ENCODE measurements around the gene PPIP5K2. TPM values are rescaled to one million over a fixed set of nuclear protein-coding genes. Genes with fewer than 3 reads are reported as not detected.

Gene PPIP5K2
- polyA plus RNA-seq, 1 donor from 2014 or later, result 153 TPM

DNA sequence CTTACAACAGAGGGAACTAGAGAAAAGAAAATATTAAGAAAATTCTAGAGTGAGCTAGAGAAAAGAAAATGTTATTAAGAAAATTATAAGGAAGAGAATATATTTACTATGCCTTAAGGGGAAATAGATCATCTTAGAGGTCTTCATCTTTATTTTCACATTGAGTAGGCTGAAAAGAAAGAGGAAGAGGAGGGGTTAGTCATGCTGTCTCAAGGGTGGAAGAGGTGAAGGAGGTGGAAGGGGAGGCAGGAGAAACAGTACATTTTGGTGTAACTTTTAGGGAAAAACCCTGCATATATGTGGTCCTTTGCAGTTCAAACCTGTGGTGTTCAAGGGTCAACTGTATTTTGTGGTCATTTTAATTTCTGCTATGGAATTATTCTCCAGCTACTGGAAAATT lies 46.6 kb downstream of the PPIP5K2 start:
- no peaks in the 10 kb centered on the region for H3K27me3 ChIP-seq (ENCODE audit: insufficient read depth, low read depth, low read length)

DNA sequence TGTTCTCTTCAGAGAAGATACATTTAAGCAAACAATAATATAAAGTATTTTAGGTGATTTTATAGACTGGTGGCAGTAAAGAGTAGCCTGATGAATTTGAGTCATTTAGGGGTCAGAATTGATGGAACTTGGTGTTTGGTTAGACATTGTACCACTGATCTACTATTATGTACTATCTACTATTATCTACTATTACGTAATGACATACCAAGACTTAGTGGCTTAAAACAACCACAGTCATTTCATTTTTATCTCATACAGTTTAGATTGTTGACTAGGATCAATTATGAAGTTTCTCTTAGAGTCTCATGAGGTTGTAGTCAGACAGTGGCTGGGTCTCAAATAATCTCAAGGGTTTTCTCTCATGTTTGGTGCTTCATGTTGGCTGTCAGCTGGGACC lies 54.0 kb downstream of the PPIP5K2 start:
- TF ChIP-seq TAF1 (IDR thresholded peaks at IDR 0.05; ENCODE audit: low read depth), result no peak
- H3K79me2 ChIP-seq (replicated peaks; ENCODE audit: insufficient read depth, low read length), result no peaks in the 10 kb centered on the region
- H4K20me1 ChIP-seq (ENCODE audit: insufficient read depth), result no peaks in the 10 kb centered on the region
- H3K4me3 ChIP-seq (ENCODE audit: low read length), result no peak overlapping the region
- H3K9ac ChIP-seq (ENCODE audit: low read length), result no peak overlapping the region
- H3F3A ChIP-seq (ENCODE audit: insufficient read depth, low read length, poor library complexity, severe bottlenecking), result no peaks in the 10 kb centered on the region
- no peak overlapping the region for H2AFZ ChIP-seq (ENCODE audit: low read depth, low read length)
- no peak overlapping the region for H3K27ac ChIP-seq (ENCODE audit: low read length)
- H3K4me2 ChIP-seq (ENCODE audit: low read length), result no peak overlapping the region
- H3K36me3 ChIP-seq (ENCODE audit: insufficient read depth, low read length), result peaks cover 12% of the 10 kb centered on the region
- H3K9me3 ChIP-seq (ENCODE audit: low read length), result no peaks in the 10 kb centered on the region
- H3K9me2 ChIP-seq (ENCODE audit: insufficient read depth, low read length), result no peaks in the 10 kb centered on the region
- H3K27me3 ChIP-seq (ENCODE audit: insufficient read depth, low read depth, low read length), result no peaks in the 10 kb centered on the region

More for the DNA sequence above, 46.6 kb downstream of the PPIP5K2 start:
- Histone ChIP-seq H3K9me3 (ENCODE audit: low read length) (no peaks in the 10 kb centered on the region), H3K9me2 (ENCODE audit: insufficient read depth, low read length) (no peaks in the 10 kb centered on the region), H3K4me3 (ENCODE audit: low read length) (no peak overlapping the region), H3K9ac (ENCODE audit: low read length) (no peak overlapping the region), H3K27ac (ENCODE audit: low read length) (no peak overlapping the region), H3K4me2 (ENCODE audit: low read length) (no peak overlapping the region), H3F3A (ENCODE audit: insufficient read depth, low read length, poor library complexity, severe bottlenecking) (no peaks in the 10 kb centered on the region), H4K20me1 (ENCODE audit: insufficient read depth) (no peaks in the 10 kb centered on the region), H3K79me2 (replicated peaks; ENCODE audit: insufficient read depth, low read length) (peaks cover 3% of the 10 kb centered on the region), H3K36me3 (ENCODE audit: insufficient read depth, low read length) (peaks cover 6% of the 10 kb centered on the region), H2AFZ (ENCODE audit: low read depth, low read length) (no peak overlapping the region)
- no peak for TF ChIP-seq EZH2 (IDR thresholded peaks at IDR 0.05; ENCODE audit: borderline replicate concordance, insufficient read depth, low read length, poor library complexity, severe bottlenecking)
- TF ChIP-seq, protein P1, sequence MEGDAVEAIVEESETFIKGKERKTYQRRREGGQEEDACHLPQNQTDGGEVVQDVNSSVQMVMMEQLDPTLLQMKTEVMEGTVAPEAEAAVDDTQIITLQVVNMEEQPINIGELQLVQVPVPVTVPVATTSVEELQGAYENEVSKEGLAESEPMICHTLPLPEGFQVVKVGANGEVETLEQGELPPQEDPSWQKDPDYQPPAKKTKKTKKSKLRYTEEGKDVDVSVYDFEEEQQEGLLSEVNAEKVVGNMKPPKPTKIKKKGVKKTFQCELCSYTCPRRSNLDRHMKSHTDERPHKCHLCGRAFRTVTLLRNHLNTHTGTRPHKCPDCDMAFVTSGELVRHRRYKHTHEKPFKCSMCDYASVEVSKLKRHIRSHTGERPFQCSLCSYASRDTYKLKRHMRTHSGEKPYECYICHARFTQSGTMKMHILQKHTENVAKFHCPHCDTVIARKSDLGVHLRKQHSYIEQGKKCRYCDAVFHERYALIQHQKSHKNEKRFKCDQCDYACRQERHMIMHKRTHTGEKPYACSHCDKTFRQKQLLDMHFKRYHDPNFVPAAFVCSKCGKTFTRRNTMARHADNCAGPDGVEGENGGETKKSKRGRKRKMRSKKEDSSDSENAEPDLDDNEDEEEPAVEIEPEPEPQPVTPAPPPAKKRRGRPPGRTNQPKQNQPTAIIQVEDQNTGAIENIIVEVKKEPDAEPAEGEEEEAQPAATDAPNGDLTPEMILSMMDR (IDR thresholded peaks at IDR 0.05; ENCODE audit: poor library complexity, severe bottlenecking), result no peak

DNA sequence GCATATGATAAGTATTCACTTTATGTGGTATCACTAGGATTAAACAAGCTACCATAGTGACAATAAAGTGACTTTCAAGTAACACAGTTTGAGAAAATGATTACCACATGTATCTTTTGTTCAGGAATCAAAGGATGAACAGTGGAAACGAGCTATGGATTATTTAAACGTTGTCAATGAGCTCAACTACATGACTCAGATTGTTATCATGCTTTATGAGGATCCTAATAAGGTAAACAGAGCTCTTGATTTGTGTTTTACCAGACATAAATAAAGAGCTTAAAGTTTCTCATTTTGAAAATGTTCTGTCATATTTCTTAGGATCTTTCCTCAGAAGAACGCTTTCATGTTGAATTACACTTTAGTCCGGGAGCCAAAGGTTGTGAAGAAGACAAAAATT lies 57.4 kb downstream of the PPIP5K2 start:
- H3K9me2 ChIP-seq (ENCODE audit: insufficient read depth, low read length), result no peaks in the 10 kb centered on the region
- no peaks in the 10 kb centered on the region for H3K79me2 ChIP-seq (replicated peaks; ENCODE audit: insufficient read depth, low read length)
- no peak overlapping the region for H3K4me3 ChIP-seq (ENCODE audit: low read length)
- H3K4me2 ChIP-seq (ENCODE audit: low read length), result no peak overlapping the region
- no peaks in the 10 kb centered on the region for H3F3A ChIP-seq (ENCODE audit: insufficient read depth, low read length, poor library complexity, severe bottlenecking)
- no peaks in the 10 kb centered on the region for H4K20me1 ChIP-seq (ENCODE audit: insufficient read depth)
- H3K9ac ChIP-seq (ENCODE audit: low read length), result no peak overlapping the region
- H3K27me3 ChIP-seq (ENCODE audit: insufficient read depth, low read depth, low read length), result no peaks in the 10 kb centered on the region
- TF ChIP-seq POLR2AphosphoS5 (IDR thresholded peaks at IDR 0.05), result no peak
- no peak for TF ChIP-seq MXI1 (conservative IDR thresholded peaks at IDR 0.05; ENCODE audit: poor library complexity, severe bottlenecking)
- TF ChIP-seq, protein P1 (IDR thresholded peaks at IDR 0.05; ENCODE audit: poor library complexity, severe bottlenecking), result no peak
- peaks cover 12% of the 10 kb centered on the region for H3K36me3 ChIP-seq (ENCODE audit: insufficient read depth, low read length)
- H2AFZ ChIP-seq (ENCODE audit: low read depth, low read length), result no peak overlapping the region
- H3K27ac ChIP-seq (ENCODE audit: low read length), result no peak overlapping the region
- no peaks in the 10 kb centered on the region for H3K9me3 ChIP-seq (ENCODE audit: low read length)

DNA sequence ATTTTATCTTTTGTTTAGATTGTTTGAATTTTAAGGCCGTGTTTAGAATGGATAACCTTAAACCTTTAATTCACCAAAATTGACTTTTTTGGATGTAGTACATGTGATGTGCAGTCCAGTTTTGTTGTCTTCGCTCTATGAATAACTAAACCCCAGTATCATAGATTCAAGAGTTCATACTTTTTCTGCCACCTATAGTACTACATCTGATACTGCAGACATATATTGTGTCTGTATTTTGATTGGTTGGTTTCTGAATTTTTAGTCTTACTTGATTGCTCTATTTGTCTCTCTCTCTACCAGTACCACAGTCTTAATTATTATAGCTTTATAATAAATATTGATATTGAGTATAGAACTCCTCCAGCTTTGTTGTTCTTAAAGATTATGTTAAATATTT lies 58.1 kb downstream of the PPIP5K2 start:
- no peak overlapping the region for H3K4me3 ChIP-seq (ENCODE audit: low read length)
- no peaks in the 10 kb centered on the region for H3K9me2 ChIP-seq (ENCODE audit: insufficient read depth, low read length)
- no peaks in the 10 kb centered on the region for H3K79me2 ChIP-seq (replicated peaks; ENCODE audit: insufficient read depth, low read length)
- H4K20me1 ChIP-seq (ENCODE audit: insufficient read depth), result no peaks in the 10 kb centered on the region
- H3F3A ChIP-seq (ENCODE audit: insufficient read depth, low read length, poor library complexity, severe bottlenecking), result no peaks in the 10 kb centered on the region
- H3K36me3 ChIP-seq (ENCODE audit: insufficient read depth, low read length), result peaks cover 13% of the 10 kb centered on the region
- no peaks in the 10 kb centered on the region for H3K27me3 ChIP-seq (ENCODE audit: insufficient read depth, low read depth, low read length)
- H3K4me2 ChIP-seq (ENCODE audit: low read length), result no peak overlapping the region
- no peak overlapping the region for H3K27ac ChIP-seq (ENCODE audit: low read length)
- no peaks in the 10 kb centered on the region for H3K9me3 ChIP-seq (ENCODE audit: low read length)
- no peak overlapping the region for H2AFZ ChIP-seq (ENCODE audit: low read depth, low read length)
- H3K9ac ChIP-seq (ENCODE audit: low read length), result no peak overlapping the region
- TF ChIP-seq, protein P1 (IDR thresholded peaks at IDR 0.05; ENCODE audit: poor library complexity, severe bottlenecking), result no peak
- TF ChIP-seq RAD21 (conservative IDR thresholded peaks at IDR 0.05) (no peak), MXI1 (conservative IDR thresholded peaks at IDR 0.05; ENCODE audit: poor library complexity, severe bottlenecking) (no peak), TAF1 (IDR thresholded peaks at IDR 0.05; ENCODE audit: low read depth) (no peak), POLR2AphosphoS5 (IDR thresholded peaks at IDR 0.05) (no peak), EP300 (conservative IDR thresholded peaks at IDR 0.05; ENCODE audit: poor library complexity, severe bottlenecking) (no peak), EZH2 (IDR thresholded peaks at IDR 0.05; ENCODE audit: borderline replicate concordance, insufficient read depth, low read length, poor library complexity, severe bottlenecking) (no peak)
- TF ChIP-seq, protein P2, sequence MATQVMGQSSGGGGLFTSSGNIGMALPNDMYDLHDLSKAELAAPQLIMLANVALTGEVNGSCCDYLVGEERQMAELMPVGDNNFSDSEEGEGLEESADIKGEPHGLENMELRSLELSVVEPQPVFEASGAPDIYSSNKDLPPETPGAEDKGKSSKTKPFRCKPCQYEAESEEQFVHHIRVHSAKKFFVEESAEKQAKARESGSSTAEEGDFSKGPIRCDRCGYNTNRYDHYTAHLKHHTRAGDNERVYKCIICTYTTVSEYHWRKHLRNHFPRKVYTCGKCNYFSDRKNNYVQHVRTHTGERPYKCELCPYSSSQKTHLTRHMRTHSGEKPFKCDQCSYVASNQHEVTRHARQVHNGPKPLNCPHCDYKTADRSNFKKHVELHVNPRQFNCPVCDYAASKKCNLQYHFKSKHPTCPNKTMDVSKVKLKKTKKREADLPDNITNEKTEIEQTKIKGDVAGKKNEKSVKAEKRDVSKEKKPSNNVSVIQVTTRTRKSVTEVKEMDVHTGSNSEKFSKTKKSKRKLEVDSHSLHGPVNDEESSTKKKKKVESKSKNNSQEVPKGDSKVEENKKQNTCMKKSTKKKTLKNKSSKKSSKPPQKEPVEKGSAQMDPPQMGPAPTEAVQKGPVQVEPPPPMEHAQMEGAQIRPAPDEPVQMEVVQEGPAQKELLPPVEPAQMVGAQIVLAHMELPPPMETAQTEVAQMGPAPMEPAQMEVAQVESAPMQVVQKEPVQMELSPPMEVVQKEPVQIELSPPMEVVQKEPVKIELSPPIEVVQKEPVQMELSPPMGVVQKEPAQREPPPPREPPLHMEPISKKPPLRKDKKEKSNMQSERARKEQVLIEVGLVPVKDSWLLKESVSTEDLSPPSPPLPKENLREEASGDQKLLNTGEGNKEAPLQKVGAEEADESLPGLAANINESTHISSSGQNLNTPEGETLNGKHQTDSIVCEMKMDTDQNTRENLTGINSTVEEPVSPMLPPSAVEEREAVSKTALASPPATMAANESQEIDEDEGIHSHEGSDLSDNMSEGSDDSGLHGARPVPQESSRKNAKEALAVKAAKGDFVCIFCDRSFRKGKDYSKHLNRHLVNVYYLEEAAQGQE (IDR thresholded peaks at IDR 0.05; ENCODE audit: borderline replicate concordance), result no peak
